CD4-positive, CD25-positive, alpha-beta regulatory T cell (primary cell): ENCODE results near the gene S100A10. TPM values are rescaled to one million over a fixed set of nuclear protein-coding genes. Genes with fewer than 3 reads are reported as not detected.

Source experiments
- ATAC-seq, 2 donors: fragments of 150-1000 bp; cut with Tn5 transposase; one replicate each; pipeline ENCODE4 v1.10.0; 2021; ENCODE audit warnings: low read depth in 2 of 2, moderate number of reproducible peaks in 2 of 2, moderate library complexity in 1 of 2
- DNase-seq, 3 donors: peaks; one replicate each; pipeline versions ENCODE4 v3.0.0 to v3.0.0-alpha.2; 2012 to 2022; ENCODE audit warnings: mixed read lengths in 1 of 3
- H3K27ac ChIP-seq: one replicate; pipeline ENCODE4 v1.7.0; 2013; ENCODE audit warnings: mild to moderate bottlenecking, low read length; ENCODE audit not compliant: insufficient read depth, poor library complexity, severe bottlenecking
- H3K27me3 ChIP-seq: one replicate; pipeline ENCODE4 v1.7.0; 2013; ENCODE audit warnings: low read length; ENCODE audit not compliant: control insufficient read depth, insufficient read depth
- H3K36me3 ChIP-seq: one replicate; pipeline ENCODE4 v1.7.0; 2013; ENCODE audit warnings: mild to moderate bottlenecking, low read length, moderate library complexity; ENCODE audit not compliant: control insufficient read depth, insufficient read depth
- H3K4me1 ChIP-seq: 2 replicates; pipeline ENCODE4 v1.7.0; 2013; ENCODE audit warnings: mild to moderate bottlenecking, low read length; ENCODE audit not compliant: insufficient read depth, control insufficient read depth, poor library complexity, severe bottlenecking
- H3K4me3 ChIP-seq: one replicate; pipeline ENCODE4 v1.7.0; 2013; ENCODE audit warnings: low read depth, mild to moderate bottlenecking, low read length, moderate library complexity
- H3K9me3 ChIP-seq, 2 experiments: 1 replicate in 1 of 2; 2 replicates in 1 of 2; pipeline ENCODE4 v1.7.0; 2013; ENCODE audit warnings: low read length in 2 of 2, mild to moderate bottlenecking in 1 of 2, moderate library complexity in 1 of 2; ENCODE audit not compliant: control insufficient read depth in 2 of 2
- H3K27ac Mint-ChIP-seq, 3 donors: one replicate each; pipeline ENCODE4 v1.8.0; 2020 to 2022; ENCODE audit warnings: mild to moderate bottlenecking in 3 of 3, mixed read lengths in 3 of 3, moderate library complexity in 2 of 3
- H3K27me3 Mint-ChIP-seq: one replicate; pipeline ENCODE4 v1.8.0; 2022; ENCODE audit warnings: mild to moderate bottlenecking, mixed read lengths
- H3K36me3 Mint-ChIP-seq: one replicate; pipeline ENCODE4 v1.8.0; 2020; ENCODE audit warnings: mixed read lengths
- H3K4me1 Mint-ChIP-seq, 4 donors: one replicate each; pipeline ENCODE4 v1.8.0; 2020 to 2022; ENCODE audit warnings: mixed read lengths in 4 of 4, mild to moderate bottlenecking in 1 of 4
- H3K4me3 Mint-ChIP-seq, 4 donors: one replicate each; pipeline ENCODE4 v1.8.0; 2020 to 2022; ENCODE audit warnings: mild to moderate bottlenecking in 4 of 4, mixed read lengths in 4 of 4, moderate library complexity in 3 of 4
- H3K9me3 Mint-ChIP-seq, 7 donors: one replicate each; pipeline ENCODE4 v1.8.0; 2020 to 2022; ENCODE audit warnings: mixed read lengths in 7 of 7, mild to moderate bottlenecking in 3 of 7, moderate library complexity in 2 of 7
- polyA plus RNA-seq, 4 donors: library from polyadenylated mRNA; unstranded; fragments of 300-500 nt; fragmentation: Illumina TruSeq; gene quantifications; one replicate each; pipeline ENCODE4 v1.2.3, GENCODE V29; 2021
- total RNA-seq: library from RNA; stranded (reverse); gene quantifications from one replicate; pipeline ENCODE4 v1.2.3, GENCODE V29; 2022

The S100A10 gene
- total and polyA plus RNA-seq, 5 donors from 2014 or later = 405 to 1,844 (median 1,264) TPM

GRCh38 chr1:151944126-151944856 lies 49.4 kb downstream of the S100A10 start:
- no peaks in the 10 kb centered on the region for H3K27me3 ChIP-seq
- H3K27me3 Mint-ChIP-seq = no peaks in the 10 kb centered on the region
- H3K4me3 ChIP-seq = peak overlapping the region; percentile 81
- DNase-seq (no peak), ATAC-seq (no peak)
- H3K36me3 ChIP-seq = no peaks in the 10 kb centered on the region
- peaks cover 14 to 48% (median 44%) of the 10 kb centered on the region in 4 donors for H3K4me1 Mint-ChIP-seq
- H3K4me3 Mint-ChIP-seq = peak overlapping the region in 3 of 4 donors; percentile 16 to 68 (median 52)
- no peaks in the 10 kb centered on the region for H3K9me3 Mint-ChIP-seq
- peak overlapping the region; percentile 95 for H3K27ac ChIP-seq
- H3K9me3 ChIP-seq = no peaks in the 10 kb centered on the region
- peaks cover 31% of the 10 kb centered on the region for H3K4me1 ChIP-seq
- no peaks in the 10 kb centered on the region for H3K36me3 Mint-ChIP-seq
- H3K27ac Mint-ChIP-seq = peak overlapping the region; percentile 82 to 96 (median 92)

DNA sequence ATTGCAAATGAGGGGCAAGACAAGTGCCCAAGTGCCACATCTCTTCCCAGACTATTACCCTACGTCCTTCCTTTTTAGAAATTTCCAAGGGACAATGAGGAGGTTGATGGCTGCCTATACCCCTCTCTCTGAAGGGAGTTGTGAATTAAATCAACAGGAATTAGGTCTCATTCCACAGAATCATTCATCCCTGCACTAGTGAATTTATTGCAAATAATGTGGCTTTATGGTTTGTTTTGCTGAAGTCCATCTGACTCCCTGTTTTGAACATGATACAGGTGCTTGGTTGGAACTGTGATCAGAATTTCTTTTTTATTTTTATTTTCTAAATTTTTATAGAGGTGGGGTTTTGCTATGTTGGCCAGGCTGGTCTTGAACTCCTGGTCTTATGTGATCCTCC lies 50.1 kb downstream of the S100A10 start:
- DNase-seq = no peak
- Histone ChIP-seq H3K27me3 (no peaks in the 10 kb centered on the region), H3K4me1 (peaks cover 31% of the 10 kb centered on the region), H3K27ac (peak overlapping the region; percentile 95), H3K36me3 (no peaks in the 10 kb centered on the region), H3K4me3 (no peak overlapping the region), H3K9me3 (no peaks in the 10 kb centered on the region)
- peaks cover 14 to 51% (median 44%) of the 10 kb centered on the region in 4 donors for H3K4me1 Mint-ChIP-seq
- peak overlapping the region in 2 of 3 donors; percentile 92 to 96 for H3K27ac Mint-ChIP-seq
- no peak for ATAC-seq
- H3K4me3 Mint-ChIP-seq = no peak overlapping the region
- H3K27me3 Mint-ChIP-seq = no peaks in the 10 kb centered on the region
- H3K9me3 Mint-ChIP-seq = no peaks in the 10 kb centered on the region
- H3K36me3 Mint-ChIP-seq = no peaks in the 10 kb centered on the region

DNA sequence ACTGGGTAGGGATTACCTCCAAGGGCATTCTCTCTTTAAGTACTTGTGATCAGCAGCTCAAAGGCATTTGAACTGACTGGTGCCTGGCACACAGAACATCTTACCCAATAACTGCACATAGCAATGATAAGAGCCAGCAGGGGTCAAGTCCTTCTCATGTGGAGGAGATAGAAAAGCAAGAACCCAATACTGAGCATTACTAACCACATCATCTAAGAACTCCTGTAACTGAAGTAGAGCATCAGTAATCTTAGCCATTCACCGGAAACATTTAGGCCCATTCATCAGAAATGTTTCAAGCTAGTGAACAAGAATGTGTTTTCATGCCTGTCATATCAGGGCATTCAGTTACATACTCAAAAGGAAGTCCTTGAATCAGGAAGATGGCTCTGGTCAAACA lies 50.8 kb downstream of the S100A10 start:
- Histone ChIP-seq H3K4me1 (peaks cover 31% of the 10 kb centered on the region), H3K36me3 (no peaks in the 10 kb centered on the region)
- no peak overlapping the region for H3K4me3 Mint-ChIP-seq

GRCh38 chr1:151940541-151940940 lies 53.1 kb downstream of the S100A10 start:
- ATAC-seq (no peak), DNase-seq (no peak)
- Mint-ChIP-seq H3K4me1 (peaks cover 3 to 38% (median 28%) of the 10 kb centered on the region in 4 donors), H3K27ac (peak overlapping the region in 1 of 3 donors; percentile 74), H3K4me3 (no peak overlapping the region), H3K27me3 (no peaks in the 10 kb centered on the region), H3K36me3 (no peaks in the 10 kb centered on the region), H3K9me3 (no peaks in the 10 kb centered on the region)
- Histone ChIP-seq H3K27me3 (no peaks in the 10 kb centered on the region), H3K4me1 (peaks cover 16% of the 10 kb centered on the region), H3K27ac (no peak overlapping the region), H3K36me3 (no peaks in the 10 kb centered on the region), H3K9me3 (no peaks in the 10 kb centered on the region), H3K4me3 (no peak overlapping the region)

More for the DNA sequence above, 50.8 kb downstream of the S100A10 start:
- Histone ChIP-seq H3K27ac (no peak overlapping the region), H3K27me3 (no peaks in the 10 kb centered on the region), H3K4me3 (no peak overlapping the region), H3K9me3 (no peaks in the 10 kb centered on the region)
- no peaks in the 10 kb centered on the region for H3K27me3 Mint-ChIP-seq
- DNase-seq (no peak), ATAC-seq (no peak)
- no peaks in the 10 kb centered on the region for H3K9me3 Mint-ChIP-seq
- peak overlapping the region in 1 of 3 donors; percentile 42 for H3K27ac Mint-ChIP-seq
- H3K36me3 Mint-ChIP-seq = no peaks in the 10 kb centered on the region
- H3K4me1 Mint-ChIP-seq = peaks cover 14 to 51% (median 44%) of the 10 kb centered on the region in 4 donors

DNA sequence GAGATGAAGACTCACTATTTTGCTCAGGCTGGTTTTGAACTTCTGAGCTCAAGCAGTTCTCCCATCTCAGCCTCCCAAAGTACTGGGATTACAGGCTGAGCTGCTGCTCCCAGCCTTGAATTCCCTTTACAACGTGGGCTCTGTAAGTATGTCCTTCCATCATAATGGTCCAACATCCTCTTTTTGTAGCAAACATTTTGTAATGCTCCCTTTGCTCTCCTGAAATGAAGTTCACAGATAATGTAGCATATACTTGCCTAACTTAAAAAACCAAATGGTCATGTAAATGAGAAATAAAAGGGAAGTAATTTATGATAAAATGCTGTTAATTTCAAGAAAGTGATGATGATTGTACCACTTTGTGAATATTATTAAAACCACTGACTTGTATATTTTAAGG lies 53.9 kb downstream of the S100A10 start:
- H3K4me3 ChIP-seq = no peak overlapping the region
- H3K36me3 Mint-ChIP-seq = no peaks in the 10 kb centered on the region
- H3K4me3 Mint-ChIP-seq = no peak overlapping the region
- no peaks in the 10 kb centered on the region for H3K27me3 ChIP-seq
- no peak overlapping the region for H3K27ac ChIP-seq
- H3K4me1 Mint-ChIP-seq = peaks cover 0 to 30% (median 21%) of the 10 kb centered on the region in 4 donors
- no peak for DNase-seq
- ATAC-seq = no peak
- H3K9me3 Mint-ChIP-seq = no peaks in the 10 kb centered on the region
- no peaks in the 10 kb centered on the region for H3K27me3 Mint-ChIP-seq
- H3K27ac Mint-ChIP-seq = no peak overlapping the region
- H3K9me3 ChIP-seq = no peaks in the 10 kb centered on the region
- no peaks in the 10 kb centered on the region for H3K36me3 ChIP-seq
- H3K4me1 ChIP-seq = peaks cover 9% of the 10 kb centered on the region

GRCh38 chr1:151939141-151939540 lies 54.5 kb downstream of the S100A10 start:
- DNase-seq = no peak
- H3K27ac Mint-ChIP-seq = no peak overlapping the region

DNA sequence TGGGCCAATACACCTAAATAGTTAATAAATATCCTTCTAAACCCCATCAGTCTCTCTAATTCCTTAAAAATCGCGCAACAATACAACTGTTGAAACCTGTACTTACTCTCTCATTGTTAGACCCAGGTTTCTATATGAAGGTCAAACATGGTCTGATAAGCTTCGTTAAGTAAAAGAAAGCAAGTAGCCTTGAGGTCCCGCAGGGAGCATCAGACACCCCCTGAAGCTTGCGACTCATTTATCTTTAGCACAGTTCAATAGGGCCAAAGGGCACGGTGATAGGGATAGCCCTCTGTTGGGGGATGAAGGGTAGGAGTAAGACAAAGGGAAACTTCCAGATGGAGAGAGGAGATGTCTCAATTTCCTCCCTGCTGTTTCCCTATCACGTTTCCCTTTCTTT lies 57.0 kb downstream of the S100A10 start:
- Mint-ChIP-seq H3K27ac (no peak overlapping the region), H3K27me3 (peaks cover 4% of the 10 kb centered on the region), H3K4me1 (peaks cover 0 to 21% (median 12%) of the 10 kb centered on the region in 4 donors), H3K9me3 (no peaks in the 10 kb centered on the region), H3K4me3 (no peak overlapping the region), H3K36me3 (no peaks in the 10 kb centered on the region)
- Histone ChIP-seq H3K27ac (no peak overlapping the region), H3K9me3 (no peaks in the 10 kb centered on the region), H3K4me3 (no peak overlapping the region), H3K36me3 (no peaks in the 10 kb centered on the region), H3K27me3 (no peaks in the 10 kb centered on the region), H3K4me1 (peaks cover 6% of the 10 kb centered on the region)
- no peak for DNase-seq
- no peak for ATAC-seq

More at GRCh38 chr1:151939141-151939540, 54.5 kb downstream of the S100A10 start:
- Histone ChIP-seq H3K36me3 (no peaks in the 10 kb centered on the region), H3K4me3 (no peak overlapping the region), H3K9me3 (no peaks in the 10 kb centered on the region), H3K27ac (no peak overlapping the region), H3K27me3 (no peaks in the 10 kb centered on the region), H3K4me1 (peaks cover 4% of the 10 kb centered on the region)
- H3K27me3 Mint-ChIP-seq = no peaks in the 10 kb centered on the region
- H3K4me3 Mint-ChIP-seq = no peak overlapping the region
- H3K4me1 Mint-ChIP-seq = peaks cover 0 to 26% (median 16%) of the 10 kb centered on the region in 4 donors
- no peaks in the 10 kb centered on the region for H3K36me3 Mint-ChIP-seq
- ATAC-seq = no peak
- no peaks in the 10 kb centered on the region for H3K9me3 Mint-ChIP-seq
